ENCODE measurements around the gene OPCML. TPM values are rescaled to one million over a fixed set of nuclear protein-coding genes. Genes with fewer than 3 reads are reported as not detected.

The OPCML gene
- total RNA-seq, 1 experiment from 2014 or later = 0.94 TPM

GRCh38 chr11:133047771-133048115 lies 484.6 kb downstream of the OPCML start:
- Histone ChIP-seq H2BK20ac (ENCODE audit: low read depth, low read length, poor library complexity, severe bottlenecking) (no peak overlapping the region), H3K4me2 (ENCODE audit: insufficient read depth, insufficient read length, low read length) (no peak overlapping the region), H2BK12ac (ENCODE audit: insufficient read length, low read depth, low read length) (no peak overlapping the region), H2BK15ac (ENCODE audit: low read depth, low read length) (no peak overlapping the region), H4K20me1 (ENCODE audit: control insufficient read depth, insufficient read depth, insufficient read length) (no peaks in the 10 kb centered on the region), H4K8ac (replicated peaks; ENCODE audit: insufficient read length, low read depth, low read length) (no peak overlapping the region), H3K9ac (ENCODE audit: extremely low read depth, insufficient read length, low read length) (no peak overlapping the region), H3T11ph (ENCODE audit: low read length) (no peak overlapping the region), H2AFZ (ENCODE audit: low read length) (no peak overlapping the region), H2BK5ac (ENCODE audit: insufficient read length, low read length) (no peak overlapping the region), H3K14ac (ENCODE audit: insufficient read depth, low read length) (no peak overlapping the region), H3K23ac (ENCODE audit: insufficient read length, low read depth, low read length) (no peak overlapping the region), H3K27me3 (ENCODE audit: insufficient read depth, low read length) (no peaks in the 10 kb centered on the region), H3K23me2 (ENCODE audit: insufficient read length, low read depth, low read length, poor library complexity, severe bottlenecking) (no peaks in the 10 kb centered on the region), H3K18ac (ENCODE audit: insufficient read length, low read depth, low read length) (no peak overlapping the region), H3K27ac (ENCODE audit: insufficient read length, low read depth, low read length) (no peak overlapping the region), H3K4ac (ENCODE audit: low read depth, low read length) (no peak overlapping the region), H3K79me1 (ENCODE audit: insufficient read depth, low read depth, low read length, poor library complexity, severe bottlenecking) (no peaks in the 10 kb centered on the region), H3K9me3 (ENCODE audit: control insufficient read depth, low read depth, low read length) (no peaks in the 10 kb centered on the region), H2BK120ac (ENCODE audit: low read depth, low read length, poor library complexity, severe bottlenecking) (no peak overlapping the region), H4K5ac (ENCODE audit: insufficient read length, low read depth, low read length) (no peak overlapping the region), H4K91ac (ENCODE audit: insufficient read length, low read depth, low read length) (no peak overlapping the region), H3K79me2 (ENCODE audit: insufficient read depth, low read length) (no peaks in the 10 kb centered on the region), H3K4me1 (ENCODE audit: insufficient read depth, low read length) (peaks cover 4% of the 10 kb centered on the region; the same call in 1 of the 2 replicates), H2AK5ac (ENCODE audit: insufficient read length, low read length) (no peak overlapping the region), H3K56ac (ENCODE audit: insufficient read length, low read depth, low read length) (no peak overlapping the region)
- Mint-ChIP-seq H3K9me3 (no peaks in the 10 kb centered on the region), H3K36me3 (ENCODE audit: insufficient read depth in 1 of 3, low read depth in 3 of 3) (no peaks in the 10 kb centered on the region), H3K27ac (no peak overlapping the region), H3K4me3 (no peak overlapping the region), H3K27me3 (ENCODE audit: low read depth) (peaks cover 29% of the 10 kb centered on the region), H3K4me1 (peaks cover 43 to 47% of the 10 kb centered on the region in 2 experiments)
- no CpG with 5 or more reads among the region's 5 CpGs for WGBS (ENCODE audit: extremely low coverage, insufficient read length, low lambda C conversion rate)
- no peak for DNase-seq
- no peak for TF ChIP-seq CTCF (conservative IDR thresholded peaks at IDR 0.05)

Measured in H9 (cell line).